ENCODE measurements around the gene SLC48A1.

SLC48A1 gene

GRCh38 chr12:47782372-47782770, 9.3 kb downstream of the SLC48A1 start:
- no peaks in the 10 kb centered on the region for H3K27me3 ChIP-seq (ENCODE audit: control insufficient read depth in 2 of 2, insufficient read depth in 2 of 2, low read length in 2 of 2)
- H3K4me1 ChIP-seq (ENCODE audit: control insufficient read depth in 2 of 2, insufficient read depth in 2 of 2, low read length in 2 of 2), result peaks cover 5 to 7% of the 10 kb centered on the region in 2 donors
- H3K36me3 ChIP-seq (ENCODE audit: control insufficient read depth in 2 of 2, insufficient read depth in 2 of 2, low read length in 2 of 2), result peaks cover 25 to 44% of the 10 kb centered on the region in 2 donors
- no peaks in the 10 kb centered on the region for H3K9me3 ChIP-seq (ENCODE audit: control insufficient read depth in 2 of 2, low read length in 2 of 2)
- H3K9ac ChIP-seq (ENCODE audit: low read depth in 1 of 2, low read length in 2 of 2), result no peak overlapping the region
- H3K4me3 ChIP-seq (ENCODE audit: low read length in 2 of 2), result no peak overlapping the region
- no peak overlapping the region for H3K27ac ChIP-seq (ENCODE audit: low read depth in 2 of 2, low read length in 2 of 2)

DNA sequence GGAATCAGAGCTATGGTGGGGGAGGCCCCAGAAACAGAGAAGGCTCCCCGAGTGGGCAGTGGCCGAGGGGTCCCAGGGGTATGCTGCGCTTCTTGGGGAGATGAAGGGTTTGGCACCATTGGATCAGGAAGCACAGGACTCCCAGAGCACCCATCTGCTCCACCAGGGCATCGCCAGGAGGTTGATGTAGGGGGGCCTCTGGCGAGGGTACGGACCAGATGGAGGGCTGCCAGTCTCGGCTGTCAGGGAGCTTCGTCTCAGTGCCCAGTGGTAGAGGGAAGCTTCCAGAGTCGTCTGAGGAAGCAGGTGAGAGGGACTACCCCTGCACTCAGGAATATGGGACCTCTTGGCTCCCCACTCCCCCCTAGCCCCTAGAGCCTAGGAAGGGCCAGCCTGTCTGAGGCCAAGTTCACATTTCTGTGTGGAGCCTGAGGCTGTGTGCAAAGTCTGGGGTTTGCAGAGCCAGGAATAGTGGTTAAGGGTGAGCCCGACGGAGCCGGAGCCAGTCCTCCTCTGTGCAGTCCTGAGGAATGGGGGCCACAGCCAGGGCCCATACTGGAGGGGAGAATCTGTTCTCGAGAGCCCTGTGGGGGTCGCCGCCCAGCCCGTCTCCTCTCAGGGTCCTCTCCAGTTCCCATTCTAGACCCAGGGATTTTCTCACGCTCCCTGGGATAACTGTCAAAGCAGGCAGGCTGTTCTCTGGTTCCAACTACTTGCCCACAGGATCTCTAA, 10.2 kb downstream of the SLC48A1 start:
- H3K9ac ChIP-seq (ENCODE audit: low read depth in 1 of 2, low read length in 2 of 2), result no peak overlapping the region
- no peaks in the 10 kb centered on the region for H3K9me3 ChIP-seq (ENCODE audit: control insufficient read depth in 2 of 2, low read length in 2 of 2)

GRCh38 chr12:47783821-47784819, 11.1 kb downstream of the SLC48A1 start:
- Histone ChIP-seq H3K9ac (ENCODE audit: low read depth in 1 of 2, low read length in 2 of 2) (no peak overlapping the region), H3K36me3 (ENCODE audit: control insufficient read depth in 2 of 2, insufficient read depth in 2 of 2, low read length in 2 of 2) (peaks cover 41 to 60% of the 10 kb centered on the region in 2 donors)

More for the DNA sequence above, 10.2 kb downstream of the SLC48A1 start:
- no peaks in the 10 kb centered on the region for H3K27me3 ChIP-seq (ENCODE audit: control insufficient read depth in 2 of 2, insufficient read depth in 2 of 2, low read length in 2 of 2)
- H3K36me3 ChIP-seq (ENCODE audit: control insufficient read depth in 2 of 2, insufficient read depth in 2 of 2, low read length in 2 of 2), result peaks cover 32 to 52% of the 10 kb centered on the region in 2 donors
- H3K4me1 ChIP-seq (ENCODE audit: control insufficient read depth in 2 of 2, insufficient read depth in 2 of 2, low read length in 2 of 2), result peaks cover 1 to 2% of the 10 kb centered on the region in 2 donors
- no peak overlapping the region for H3K4me3 ChIP-seq (ENCODE audit: low read length in 2 of 2)
- H3K27ac ChIP-seq (ENCODE audit: low read depth in 2 of 2, low read length in 2 of 2), result no peak overlapping the region

DNA sequence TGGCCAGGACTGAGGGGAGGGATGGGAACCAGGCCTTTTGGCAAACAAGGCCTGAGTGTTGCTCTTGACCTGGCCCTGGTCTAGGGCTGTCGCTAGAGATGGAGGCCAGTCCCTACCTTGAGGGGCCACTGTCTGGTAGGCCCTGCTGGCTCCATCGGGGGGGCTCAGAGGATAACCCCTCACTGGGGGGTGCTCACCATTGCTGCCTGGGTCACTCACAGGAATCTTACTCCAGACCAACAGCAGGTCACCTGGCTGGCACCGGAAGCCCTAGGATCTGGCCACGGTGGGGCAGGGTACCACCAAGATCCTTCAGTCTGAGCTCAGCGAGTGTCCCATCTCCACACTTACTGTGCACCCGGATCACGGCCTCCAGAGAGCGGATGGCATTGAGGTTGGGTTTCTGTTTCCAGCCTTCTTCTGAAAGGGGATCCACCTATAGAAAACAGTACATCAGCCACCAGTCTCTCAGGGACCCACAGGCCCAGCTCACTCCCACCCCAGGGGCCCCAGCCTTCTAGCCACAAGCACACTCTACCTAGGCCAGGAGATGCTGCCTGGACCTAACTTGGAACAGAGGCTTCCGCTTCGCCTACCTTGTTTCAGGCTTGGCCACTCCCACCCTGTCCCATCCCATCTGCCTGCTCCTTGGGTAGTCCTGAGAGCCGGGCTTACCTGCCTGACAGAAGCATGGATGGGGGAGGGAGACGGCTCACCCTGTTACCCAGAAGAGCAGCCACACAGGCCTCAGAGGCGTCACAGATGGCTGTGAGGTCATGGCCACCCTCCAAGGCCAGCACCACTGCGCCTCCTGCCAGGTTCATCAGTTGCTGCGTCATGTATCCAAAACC, 12.2 kb downstream of the SLC48A1 start:
- Histone ChIP-seq H3K9ac (ENCODE audit: low read depth in 1 of 2, low read length in 2 of 2) (no peak overlapping the region), H3K9me3 (ENCODE audit: control insufficient read depth in 2 of 2, low read length in 2 of 2) (no peaks in the 10 kb centered on the region), H3K4me3 (ENCODE audit: low read length in 2 of 2) (no peak overlapping the region), H3K36me3 (ENCODE audit: control insufficient read depth in 2 of 2, insufficient read depth in 2 of 2, low read length in 2 of 2) (peaks cover 47 to 65% of the 10 kb centered on the region in 2 donors), H3K27me3 (ENCODE audit: control insufficient read depth in 2 of 2, insufficient read depth in 2 of 2, low read length in 2 of 2) (no peaks in the 10 kb centered on the region), H3K4me1 (ENCODE audit: control insufficient read depth in 2 of 2, insufficient read depth in 2 of 2, low read length in 2 of 2) (peaks cover 0 to 2% of the 10 kb centered on the region in 2 donors), H3K27ac (ENCODE audit: low read depth in 2 of 2, low read length in 2 of 2) (no peak overlapping the region)

More at GRCh38 chr12:47783821-47784819, 11.1 kb downstream of the SLC48A1 start:
- no peak overlapping the region for H3K27ac ChIP-seq (ENCODE audit: low read depth in 2 of 2, low read length in 2 of 2)
- H3K9me3 ChIP-seq (ENCODE audit: control insufficient read depth in 2 of 2, low read length in 2 of 2), result no peaks in the 10 kb centered on the region
- H3K4me3 ChIP-seq (ENCODE audit: low read length in 2 of 2), result no peak overlapping the region
- H3K4me1 ChIP-seq (ENCODE audit: control insufficient read depth in 2 of 2, insufficient read depth in 2 of 2, low read length in 2 of 2), result peaks cover 0 to 2% of the 10 kb centered on the region in 2 donors
- no peaks in the 10 kb centered on the region for H3K27me3 ChIP-seq (ENCODE audit: control insufficient read depth in 2 of 2, insufficient read depth in 2 of 2, low read length in 2 of 2)

DNA sequence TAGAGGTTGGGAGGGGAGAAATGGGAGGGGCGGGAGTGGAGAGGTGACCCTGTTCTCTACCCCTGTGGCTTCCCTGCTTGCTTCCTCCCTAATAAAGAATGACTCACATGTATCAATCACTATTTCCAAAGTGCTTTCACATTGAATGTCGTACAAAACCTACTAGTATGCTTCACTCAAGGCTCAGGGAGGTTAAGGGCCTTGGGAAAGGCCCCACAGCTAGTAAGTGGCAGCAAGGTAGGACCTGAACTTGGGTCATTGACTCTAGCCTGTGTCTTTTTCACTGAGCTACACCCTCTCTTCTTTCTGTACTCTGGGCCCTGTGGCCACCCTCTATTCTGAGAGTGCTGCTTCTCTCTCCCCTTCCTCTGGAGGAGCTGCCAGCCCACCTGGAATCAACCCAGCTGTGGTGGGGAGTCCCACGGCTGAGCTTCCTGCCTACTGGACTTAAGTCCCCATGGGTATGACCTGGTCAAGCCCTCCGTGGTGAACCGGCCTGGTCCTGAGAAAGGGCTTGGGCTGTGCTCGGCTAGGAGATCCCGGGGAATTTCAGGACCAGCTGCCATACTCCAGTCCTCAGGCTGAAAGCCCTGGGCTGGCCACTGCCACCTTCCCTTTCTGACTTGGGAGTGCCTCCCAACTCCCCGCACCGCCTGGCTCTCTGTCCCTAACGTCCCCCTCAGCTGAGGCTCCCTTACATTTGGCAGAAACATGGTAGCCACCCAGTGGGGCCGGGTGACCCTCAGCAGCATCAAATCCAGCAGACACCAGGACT, 13.0 kb downstream of the SLC48A1 start:
- Histone ChIP-seq H3K9me3 (ENCODE audit: control insufficient read depth in 2 of 2, low read length in 2 of 2) (no peaks in the 10 kb centered on the region), H3K4me3 (ENCODE audit: low read length in 2 of 2) (no peak overlapping the region), H3K27me3 (ENCODE audit: control insufficient read depth in 2 of 2, insufficient read depth in 2 of 2, low read length in 2 of 2) (no peaks in the 10 kb centered on the region), H3K27ac (ENCODE audit: low read depth in 2 of 2, low read length in 2 of 2) (no peak overlapping the region), H3K36me3 (ENCODE audit: control insufficient read depth in 2 of 2, insufficient read depth in 2 of 2, low read length in 2 of 2) (peaks cover 52 to 73% of the 10 kb centered on the region in 2 donors), H3K9ac (ENCODE audit: low read depth in 1 of 2, low read length in 2 of 2) (no peak overlapping the region), H3K4me1 (ENCODE audit: control insufficient read depth in 2 of 2, insufficient read depth in 2 of 2, low read length in 2 of 2) (peaks cover 0 to 2% of the 10 kb centered on the region in 2 donors)

- Histone ChIP-seq H3K4me3 (ENCODE audit: low read length in 2 of 2) (no peak overlapping the region), H3K9me3 (ENCODE audit: control insufficient read depth in 2 of 2, low read length in 2 of 2) (no peaks in the 10 kb centered on the region), H3K27me3 (ENCODE audit: control insufficient read depth in 2 of 2, insufficient read depth in 2 of 2, low read length in 2 of 2) (no peaks in the 10 kb centered on the region), H3K9ac (ENCODE audit: low read depth in 1 of 2, low read length in 2 of 2) (no peak overlapping the region), H3K4me1 (ENCODE audit: control insufficient read depth in 2 of 2, insufficient read depth in 2 of 2, low read length in 2 of 2) (peaks cover 0 to 2% of the 10 kb centered on the region in 2 donors), H3K27ac (ENCODE audit: low read depth in 2 of 2, low read length in 2 of 2) (no peak overlapping the region), H3K36me3 (ENCODE audit: control insufficient read depth in 2 of 2, insufficient read depth in 2 of 2, low read length in 2 of 2) (peaks cover 57 to 77% of the 10 kb centered on the region in 2 donors)
Observed at GRCh38 chr12:47786662-47787280, 13.7 kb downstream of the SLC48A1 start.

DNA sequence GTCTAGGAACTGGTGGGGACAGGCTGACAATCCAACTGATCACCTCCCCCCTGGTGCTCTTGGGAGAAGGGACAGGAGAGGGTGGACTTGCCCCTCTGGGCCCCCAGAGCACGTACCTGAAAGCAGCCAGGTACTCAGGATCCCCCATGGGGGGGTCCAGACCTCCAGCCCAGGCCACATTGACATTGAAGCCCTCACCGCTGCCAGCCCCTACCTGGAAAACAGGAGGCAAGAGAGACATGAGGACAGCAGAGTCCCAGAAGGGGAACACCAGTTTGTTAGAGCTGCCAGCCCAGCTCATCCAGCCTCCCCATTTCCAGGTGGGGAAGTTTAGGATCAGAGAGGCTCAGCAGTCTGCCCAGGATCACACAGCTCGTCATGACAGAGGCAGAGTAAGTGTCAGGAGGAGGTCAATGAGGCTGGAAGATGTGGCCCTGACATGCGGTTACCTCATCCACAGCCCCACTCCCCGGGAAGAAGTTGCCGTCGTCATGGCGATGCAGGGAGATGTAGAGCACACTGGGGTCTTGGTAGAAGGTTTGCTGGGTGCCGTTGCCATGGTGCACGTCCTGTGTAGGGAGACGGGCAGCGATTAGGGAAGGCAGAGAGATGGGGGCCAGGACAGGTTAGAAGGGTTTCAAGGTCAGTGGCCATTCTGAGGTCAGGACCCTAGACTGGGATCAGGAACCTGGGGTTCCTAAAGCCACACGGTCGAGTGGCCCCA, 14.7 kb downstream of the SLC48A1 start:
- Histone ChIP-seq H3K9me3 (ENCODE audit: control insufficient read depth in 2 of 2, low read length in 2 of 2) (no peaks in the 10 kb centered on the region), H3K9ac (ENCODE audit: low read depth in 1 of 2, low read length in 2 of 2) (no peak overlapping the region), H3K36me3 (ENCODE audit: control insufficient read depth in 2 of 2, insufficient read depth in 2 of 2, low read length in 2 of 2) (peaks cover 54 to 78% of the 10 kb centered on the region in 2 donors), H3K27ac (ENCODE audit: low read depth in 2 of 2, low read length in 2 of 2) (no peak overlapping the region), H3K27me3 (ENCODE audit: control insufficient read depth in 2 of 2, insufficient read depth in 2 of 2, low read length in 2 of 2) (no peaks in the 10 kb centered on the region), H3K4me1 (ENCODE audit: control insufficient read depth in 2 of 2, insufficient read depth in 2 of 2, low read length in 2 of 2) (peaks cover 0 to 2% of the 10 kb centered on the region in 2 donors), H3K4me3 (ENCODE audit: low read length in 2 of 2) (no peak overlapping the region)

- Histone ChIP-seq H3K4me1 (ENCODE audit: control insufficient read depth in 2 of 2, insufficient read depth in 2 of 2, low read length in 2 of 2) (peaks cover 0 to 2% of the 10 kb centered on the region in 2 donors), H3K9ac (ENCODE audit: low read depth in 1 of 2, low read length in 2 of 2) (no peak overlapping the region), H3K4me3 (ENCODE audit: low read length in 2 of 2) (no peak overlapping the region), H3K9me3 (ENCODE audit: control insufficient read depth in 2 of 2, low read length in 2 of 2) (no peaks in the 10 kb centered on the region), H3K27me3 (ENCODE audit: control insufficient read depth in 2 of 2, insufficient read depth in 2 of 2, low read length in 2 of 2) (no peaks in the 10 kb centered on the region), H3K36me3 (ENCODE audit: control insufficient read depth in 2 of 2, insufficient read depth in 2 of 2, low read length in 2 of 2) (peaks cover 54 to 76% of the 10 kb centered on the region in 2 donors), H3K27ac (ENCODE audit: low read depth in 2 of 2, low read length in 2 of 2) (no peak overlapping the region)
Observed at GRCh38 chr12:47789141-47789540, 16.1 kb downstream of the SLC48A1 start.
